LNCaP clone FGC (cell line): ENCODE measurements around the gene DPRX.

Experiments
- DNase-seq: peaks from one replicate; pipeline ENCODE4 v3.0.0-alpha.2; 2011; ENCODE audit warnings: low read depth
- H3K4me3 ChIP-seq: 2 replicates; pipeline ENCODE4 v1.5.1; 2011; ENCODE audit warnings: mild to moderate bottlenecking, low read depth, low read length, control low read depth
- TF ChIP-seq, protein P1 (sequence below): IDR thresholded peaks from 2 replicates; pipeline ENCODE4 v1.5.1; 2012; ENCODE audit warnings: mild to moderate bottlenecking; ENCODE audit not compliant: control insufficient read depth, insufficient read depth; ENCODE audit errors: extremely low read depth

Gene DPRX

DNA sequence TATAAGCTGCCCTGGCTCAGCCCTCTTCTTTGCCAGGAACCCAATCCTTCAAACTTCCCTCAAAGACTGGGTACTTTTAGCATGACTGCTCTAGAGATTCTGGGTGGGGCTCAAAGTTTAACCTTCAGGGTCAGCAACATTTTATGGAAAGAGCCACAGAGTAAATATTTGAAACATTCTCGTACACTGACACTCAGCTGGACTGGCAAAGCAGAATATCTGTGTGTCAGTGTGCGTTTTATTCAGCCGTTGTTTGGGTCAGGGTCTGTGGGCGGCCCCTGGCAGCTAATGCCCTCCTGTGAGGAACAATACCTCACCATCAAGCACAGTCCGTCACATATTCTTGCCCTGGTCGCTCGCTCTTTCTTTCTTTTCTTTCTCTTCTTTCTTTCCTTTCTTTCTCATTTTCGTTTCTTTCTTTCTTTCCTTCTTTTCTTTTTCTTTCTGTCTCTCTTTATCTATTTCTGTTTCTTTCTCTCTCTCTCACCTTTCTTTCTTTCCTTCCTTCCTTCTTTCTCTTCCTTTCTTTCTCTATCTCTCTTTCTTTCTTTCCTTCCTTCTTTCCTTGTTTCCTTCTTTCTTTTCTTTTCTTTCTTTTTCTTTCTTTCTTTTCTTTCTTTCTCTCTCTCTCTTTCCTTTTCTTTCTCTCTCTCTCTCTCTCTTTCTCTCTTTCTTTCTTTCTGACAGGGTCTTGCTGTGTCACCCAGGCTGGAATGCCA, 10.7 kb downstream of the DPRX start:
- no peak for DNase-seq
- TF ChIP-seq, protein P1, sequence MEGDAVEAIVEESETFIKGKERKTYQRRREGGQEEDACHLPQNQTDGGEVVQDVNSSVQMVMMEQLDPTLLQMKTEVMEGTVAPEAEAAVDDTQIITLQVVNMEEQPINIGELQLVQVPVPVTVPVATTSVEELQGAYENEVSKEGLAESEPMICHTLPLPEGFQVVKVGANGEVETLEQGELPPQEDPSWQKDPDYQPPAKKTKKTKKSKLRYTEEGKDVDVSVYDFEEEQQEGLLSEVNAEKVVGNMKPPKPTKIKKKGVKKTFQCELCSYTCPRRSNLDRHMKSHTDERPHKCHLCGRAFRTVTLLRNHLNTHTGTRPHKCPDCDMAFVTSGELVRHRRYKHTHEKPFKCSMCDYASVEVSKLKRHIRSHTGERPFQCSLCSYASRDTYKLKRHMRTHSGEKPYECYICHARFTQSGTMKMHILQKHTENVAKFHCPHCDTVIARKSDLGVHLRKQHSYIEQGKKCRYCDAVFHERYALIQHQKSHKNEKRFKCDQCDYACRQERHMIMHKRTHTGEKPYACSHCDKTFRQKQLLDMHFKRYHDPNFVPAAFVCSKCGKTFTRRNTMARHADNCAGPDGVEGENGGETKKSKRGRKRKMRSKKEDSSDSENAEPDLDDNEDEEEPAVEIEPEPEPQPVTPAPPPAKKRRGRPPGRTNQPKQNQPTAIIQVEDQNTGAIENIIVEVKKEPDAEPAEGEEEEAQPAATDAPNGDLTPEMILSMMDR = no peak

DNA sequence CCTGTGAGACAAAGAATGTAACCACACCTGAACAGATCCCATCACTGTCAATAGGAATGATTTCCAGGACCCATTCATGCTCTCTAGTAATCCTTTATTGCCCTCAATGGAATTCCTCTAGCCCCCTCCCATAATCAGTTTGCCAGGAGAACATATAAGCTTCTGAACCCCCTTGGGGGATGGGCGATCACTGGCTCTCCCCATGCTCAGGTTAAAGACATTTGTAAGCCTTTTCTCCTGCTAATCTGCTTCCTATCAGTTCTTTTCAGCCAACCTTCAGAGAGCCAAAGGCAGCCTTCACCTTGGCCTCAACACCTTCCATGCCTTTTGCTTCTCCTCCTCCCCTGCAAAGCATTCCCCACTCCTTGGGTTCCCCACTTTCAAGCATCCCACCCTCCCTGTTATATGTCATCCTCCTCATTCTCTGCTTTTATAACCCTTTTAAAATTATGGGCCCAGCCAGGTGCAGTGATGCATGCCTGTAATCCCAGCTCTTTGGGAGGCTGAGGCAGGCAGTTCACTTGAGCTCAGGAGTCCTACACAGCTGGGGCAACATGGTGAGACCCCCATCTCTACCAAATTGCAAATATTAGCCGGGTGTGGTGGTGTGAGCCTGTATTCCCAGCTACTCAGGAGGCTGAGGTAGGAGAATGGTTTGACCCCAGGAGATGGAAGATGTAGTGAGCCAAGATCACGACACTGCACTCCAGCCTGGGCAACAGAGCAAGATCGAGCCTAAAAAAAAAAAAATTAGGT, 12.4 kb downstream of the DPRX start:
- H3K4me3 ChIP-seq = no peak overlapping the region
- DNase-seq = no peak
- TF ChIP-seq, protein P1 = no peak

More for the DNA sequence above, 10.7 kb downstream of the DPRX start:
- no peak overlapping the region for H3K4me3 ChIP-seq

DNA sequence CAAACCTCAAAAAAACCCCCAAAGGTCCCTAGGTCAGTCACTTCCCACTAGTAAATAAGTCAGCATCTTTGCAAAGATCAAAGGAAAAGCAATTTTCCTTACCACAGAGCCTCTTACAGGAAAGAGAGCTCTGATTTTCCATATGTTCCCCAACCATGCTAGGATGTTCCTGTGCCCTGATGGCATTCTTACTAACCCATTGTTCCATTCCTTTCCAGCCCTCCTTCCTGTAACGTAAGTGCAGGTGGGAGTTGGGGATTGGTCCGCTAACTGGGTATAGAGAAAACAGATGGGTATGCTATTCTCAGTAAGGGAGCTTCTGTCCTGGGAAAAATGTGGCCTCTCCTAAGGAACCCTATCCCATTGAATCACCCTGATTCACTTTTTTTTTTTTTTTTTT, 14.3 kb downstream of the DPRX start:
- no peak overlapping the region for H3K4me3 ChIP-seq
- TF ChIP-seq, protein P1 = no peak
- DNase-seq = no peak

DNA sequence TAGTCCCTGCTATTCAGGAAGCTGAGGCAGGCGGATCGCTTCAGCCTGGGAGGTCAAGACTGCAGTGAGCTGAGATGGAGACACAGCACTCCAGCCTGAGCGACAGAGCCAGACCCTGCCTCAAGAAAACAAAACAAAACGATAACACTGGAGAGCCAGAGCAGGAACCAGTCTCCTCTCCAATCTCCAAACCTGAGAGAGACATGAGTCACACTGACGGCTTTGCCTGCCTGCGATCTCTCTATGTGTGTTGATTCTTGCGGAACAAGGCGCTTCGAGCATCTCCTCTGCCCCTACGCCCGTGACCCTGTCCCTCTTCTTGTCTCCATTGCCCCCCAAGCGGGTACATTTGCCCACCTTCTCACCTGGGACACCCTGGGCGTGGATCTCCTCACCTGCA, 15.6 kb downstream of the DPRX start:
- TF ChIP-seq, protein P1 = no peak
- DNase-seq = no peak
- no peak overlapping the region for H3K4me3 ChIP-seq

DNA sequence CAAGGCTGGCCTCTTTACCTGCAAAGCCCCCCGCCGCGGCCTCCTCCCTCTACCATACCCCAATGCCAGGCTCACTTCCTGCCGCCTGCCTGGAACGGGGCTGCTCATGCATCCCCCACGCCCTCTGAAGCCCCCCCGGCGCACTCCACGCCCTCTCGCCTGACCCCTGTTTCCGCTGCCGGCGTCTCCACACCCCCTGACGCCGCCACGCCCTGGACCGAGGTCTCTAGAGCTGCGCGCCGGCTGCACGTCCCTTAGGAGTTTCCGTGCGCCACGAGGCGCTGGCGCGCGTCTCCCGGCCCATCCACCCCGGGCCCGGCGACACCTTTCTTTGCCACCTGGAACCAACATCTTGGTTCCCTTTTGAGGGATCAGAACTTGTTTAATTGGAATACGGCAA, 16.0 kb downstream of the DPRX start:
- TF ChIP-seq, protein P1 = no peak
- no peak for DNase-seq
- H3K4me3 ChIP-seq = no peak overlapping the region

DNA sequence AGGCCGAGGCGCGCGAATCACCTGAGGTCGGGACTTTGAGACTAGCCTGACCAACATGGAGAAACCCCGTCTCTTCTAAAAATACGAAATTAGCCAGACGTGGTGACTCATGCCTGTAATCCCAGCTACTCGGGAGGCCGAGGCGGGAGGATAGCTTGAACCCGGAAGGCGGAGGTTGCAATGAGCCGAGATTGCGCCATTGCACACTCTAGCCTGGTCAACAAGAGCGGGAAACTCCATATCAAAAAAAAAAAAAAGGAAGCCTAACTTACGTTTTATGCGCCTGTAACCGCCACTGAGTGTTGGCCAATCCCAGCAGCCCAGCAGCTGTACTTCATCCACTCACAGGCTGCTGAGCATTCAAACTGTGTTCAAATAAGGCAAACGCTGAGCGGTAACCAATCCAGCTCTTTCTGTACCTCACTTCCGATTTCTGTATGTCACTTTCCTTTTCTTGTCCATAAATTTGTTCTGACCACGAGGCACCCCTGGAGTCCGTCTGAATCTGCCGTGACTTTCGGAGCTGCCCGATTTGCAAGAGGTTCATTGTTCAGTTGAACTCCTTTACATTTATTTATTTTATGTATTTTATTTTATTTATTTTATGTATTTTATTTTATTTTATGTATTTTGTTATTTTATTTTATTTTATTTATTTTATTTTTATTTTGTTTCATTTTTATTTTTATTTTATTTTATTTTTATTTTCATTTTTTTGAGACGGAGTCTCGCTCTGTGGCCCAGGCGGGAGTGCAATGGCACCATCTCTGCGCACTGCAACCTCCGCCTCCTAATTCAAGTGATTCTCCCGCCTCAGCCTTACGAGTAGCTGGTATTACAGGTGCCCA, 18.2 kb downstream of the DPRX start:
- no peak overlapping the region for H3K4me3 ChIP-seq
- DNase-seq = no peak
- TF ChIP-seq, protein P1 = no peak
